ENCODE results near the gene ARAP1. TPM values are rescaled to one million over a fixed set of nuclear protein-coding genes. Genes with fewer than 3 reads are reported as not detected.
A peak's percentile ranks its signal among the peaks of the same experiment; 100 is the strongest.

Gene ARAP1
- total RNA-seq, 2 experiments from 2014 or later = 77.7 to 91.5 TPM

- no peaks in the 10 kb centered on the region for H3K4me1 Mint-ChIP-seq (ENCODE audit: low read depth)
- no peaks in the 10 kb centered on the region for H3K9me3 Mint-ChIP-seq
- POLR2A ChIA-PET = no interaction called here
- ATAC-seq (no peak), DNase-seq (no peak)
- TF ChIP-seq CTCF (IDR thresholded peaks at IDR 0.05) = no peak
- H3K27me3 Mint-ChIP-seq = no peaks in the 10 kb centered on the region
- CTCF ChIA-PET = no interaction called here
- H3K4me3 Mint-ChIP-seq = no peak overlapping the region
- peaks cover 16% of the 10 kb centered on the region for H3K36me3 Mint-ChIP-seq (ENCODE audit: low read depth)
- intact Hi-C loops (cut with micrococcal nuclease) = no loop called here
- no peak overlapping the region for H3K27ac Mint-ChIP-seq
Measured at GRCh38 chr11:72707032-72707431, 45.2 kb downstream of the ARAP1 start.

- ChIA-PET POLR2A (no interaction called here), CTCF (no interaction called here)
- Mint-ChIP-seq H3K27ac (peak overlapping the region; percentile 63), H3K36me3 (ENCODE audit: low read depth) (peaks cover 19% of the 10 kb centered on the region), H3K4me1 (ENCODE audit: low read depth) (no peaks in the 10 kb centered on the region), H3K27me3 (no peaks in the 10 kb centered on the region), H3K9me3 (no peaks in the 10 kb centered on the region), H3K4me3 (no peak overlapping the region)
- DNase-seq (no peak), ATAC-seq (no peak)
- no peak for TF ChIP-seq CTCF (IDR thresholded peaks at IDR 0.05)
- intact Hi-C loops (cut with micrococcal nuclease) = no loop called here
Measured at GRCh38 chr11:72706579-72706978, 45.6 kb downstream of the ARAP1 start.

- no peak for DNase-seq
- POLR2A ChIA-PET = no interaction called here
- peaks cover 21% of the 10 kb centered on the region for H3K36me3 Mint-ChIP-seq (ENCODE audit: low read depth)
- CTCF ChIA-PET = no interaction called here
- no peaks in the 10 kb centered on the region for H3K27me3 Mint-ChIP-seq
- H3K4me3 Mint-ChIP-seq = no peak overlapping the region
- no peaks in the 10 kb centered on the region for H3K4me1 Mint-ChIP-seq (ENCODE audit: low read depth)
- intact Hi-C loops (cut with micrococcal nuclease) = no loop called here
- ATAC-seq = no peak
- H3K9me3 Mint-ChIP-seq = no peaks in the 10 kb centered on the region
- H3K27ac Mint-ChIP-seq = no peak overlapping the region
- TF ChIP-seq CTCF (IDR thresholded peaks at IDR 0.05) = no peak
Measured at GRCh38 chr11:72705442-72706365, 46.5 kb downstream of the ARAP1 start.

- Mint-ChIP-seq H3K4me3 (no peak overlapping the region), H3K27me3 (no peaks in the 10 kb centered on the region), H3K9me3 (no peaks in the 10 kb centered on the region), H3K4me1 (ENCODE audit: low read depth) (no peaks in the 10 kb centered on the region), H3K36me3 (ENCODE audit: low read depth) (peaks cover 20% of the 10 kb centered on the region), H3K27ac (no peak overlapping the region)
- no peak for TF ChIP-seq CTCF (IDR thresholded peaks at IDR 0.05)
- intact Hi-C loops (cut with micrococcal nuclease) = no loop called here
- ChIA-PET POLR2A (interaction anchor here (1.2 kb wide), 1 partner anchor 16 kb away, joined by 3 read pairs; no protein-coding TSS in a partner anchor), CTCF (no interaction called here)
- no peak for ATAC-seq
- no peak for DNase-seq
Measured at GRCh38 chr11:72704783-72705265, 47.4 kb downstream of the ARAP1 start.

- POLR2A ChIA-PET = interaction anchor here (1.2 kb wide), 1 partner anchor 16 kb away, joined by 3 read pairs; no protein-coding TSS in a partner anchor
- H3K4me3 Mint-ChIP-seq = no peak overlapping the region
- H3K27me3 Mint-ChIP-seq = no peaks in the 10 kb centered on the region
- CTCF ChIA-PET = no interaction called here
- no peaks in the 10 kb centered on the region for H3K4me1 Mint-ChIP-seq (ENCODE audit: low read depth)
- no peaks in the 10 kb centered on the region for H3K9me3 Mint-ChIP-seq
- ATAC-seq (no peak), DNase-seq (no peak)
- TF ChIP-seq CTCF (IDR thresholded peaks at IDR 0.05) = no peak
- H3K27ac Mint-ChIP-seq = no peak overlapping the region
- intact Hi-C loops (cut with micrococcal nuclease) = no loop called here
- peaks cover 19% of the 10 kb centered on the region for H3K36me3 Mint-ChIP-seq (ENCODE audit: low read depth)
Measured at GRCh38 chr11:72704028-72704782, 48.0 kb downstream of the ARAP1 start.

All from activated CD8-positive, alpha-beta T cell treated with anti-CD3 and anti-CD28 coated beads for 36 hours (primary cell).